GM12892 (cell line): ENCODE results near the gene KRTAP4-6.

ENCODE experiments used
- DNase-seq: peaks from one replicate; pipeline ENCODE4 v3.0.0; 2011; ENCODE audit not compliant: insufficient read length
- FAIRE-seq: peaks from 2 replicates; lab custom pipeline; 2011; peaks lifted over from hg19 to GRCh38; lab: Jason Lieb, UNC
- POLR2A ChIP-seq: IDR thresholded peaks from 2 replicates; pipeline ENCODE4 v1.6.1; 2011; ENCODE audit warnings: low read depth, low read length, control low read depth
- POLR2AphosphoS5 ChIP-seq: IDR thresholded peaks from 2 replicates; pipeline ENCODE4 v1.6.1; 2011; ENCODE audit warnings: low read depth, low read length, control low read depth
- TAF1 ChIP-seq: IDR thresholded peaks from 2 replicates; pipeline ENCODE4 v1.6.1; 2011; ENCODE audit warnings: low read depth, mild to moderate bottlenecking, control low read depth, low read length, borderline replicate concordance

KRTAP4-6 gene

GRCh38 chr17:41098481-41098880 lies 41.9 kb downstream of the KRTAP4-6 start:
- no peak for FAIRE-seq
- TF ChIP-seq POLR2AphosphoS5 (no peak), TAF1 (no peak), POLR2A (no peak)
- no peak for DNase-seq

DNA sequence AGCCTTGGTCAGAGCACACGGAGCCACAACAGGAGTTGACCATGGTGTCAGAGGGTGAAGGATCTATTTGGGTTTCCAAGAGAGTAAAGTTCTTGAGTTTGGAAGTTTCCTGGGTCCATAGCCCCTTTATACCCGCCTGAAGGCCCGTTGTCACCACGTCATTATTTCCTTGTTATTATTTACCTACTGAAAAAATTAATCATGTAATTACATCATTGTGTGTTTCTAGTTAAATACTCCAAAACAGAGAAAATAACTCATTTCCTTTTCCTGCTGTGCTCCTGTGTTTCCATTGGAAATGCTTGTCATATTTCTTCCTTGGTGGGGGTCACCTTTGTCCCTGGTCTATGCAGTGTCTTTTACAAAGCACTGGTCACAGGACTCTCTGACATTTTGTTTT lies 42.3 kb downstream of the KRTAP4-6 start, which contains the start of gene KRTAP4-8:
Gene KRTAP4-8 (minus strand): TSS at position 101 of the 400 bp plus-strand sequence. CDS start 58 bp downstream, at position 43.
- no peak for FAIRE-seq
- TF ChIP-seq POLR2AphosphoS5 = no peak
- no peak for TF ChIP-seq TAF1
- no peak for TF ChIP-seq POLR2A
- no peak for DNase-seq

- DNase-seq = no peak
- TF ChIP-seq POLR2A = no peak
- TF ChIP-seq TAF1 = no peak
- no peak for TF ChIP-seq POLR2AphosphoS5
- FAIRE-seq = no peak
These were observed 44.3 kb downstream of the KRTAP4-6 start for GRCh38 chr17:41096055-41096454.
